Measurements from ENCODE around the gene JAKMIP1. TPM values are rescaled to one million over a fixed set of nuclear protein-coding genes. Genes with fewer than 3 reads are reported as not detected.

Gene JAKMIP1
- total and polyA plus RNA-seq, 2 donors (not counting 1 experiment from before 2014, with no cell fraction given), result 0.49 to 1.0 TPM

DNA sequence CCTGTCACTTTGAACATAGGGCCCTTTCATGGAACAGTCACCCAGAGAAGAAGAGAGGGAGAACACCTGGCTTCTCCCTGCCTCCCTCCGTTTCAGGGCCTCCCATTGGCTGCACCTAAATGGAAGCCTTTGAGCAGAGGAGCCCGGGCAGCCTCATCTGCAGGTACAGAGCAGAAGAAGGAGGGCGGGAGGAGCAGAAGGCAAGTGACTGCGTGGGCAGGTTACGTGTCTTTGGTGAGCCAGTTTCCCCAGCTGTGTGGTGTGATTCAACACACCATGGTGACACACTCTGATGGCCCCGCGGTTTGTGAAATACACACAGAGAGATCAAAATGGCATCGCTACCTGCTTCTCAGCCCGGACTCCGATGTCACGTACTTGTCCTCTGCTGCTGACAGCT, 182.5 kb downstream of the JAKMIP1 start:
- DNase-seq, result no peak
- Mint-ChIP-seq H3K27ac (no peak overlapping the region), H3K9me3 (ENCODE audit: insufficient read depth) (no peaks in the 10 kb centered on the region), H3K27me3 (peaks cover 13% of the 10 kb centered on the region), H3K4me1 (no peaks in the 10 kb centered on the region), H3K4me3 (no peak overlapping the region)
- 91% methylated on average over 11 of the region's 11 CpGs for WGBS (ENCODE audit: insufficient coverage)
- no peaks in the 10 kb centered on the region for H4K20me1 ChIP-seq (ENCODE audit: control insufficient read depth, insufficient read depth, low read length, poor library complexity, severe bottlenecking)
- H3K9me3 ChIP-seq (ENCODE audit: control extremely low read depth in 1 of 3, control insufficient read depth in 2 of 3, insufficient read depth in 1 of 3, low read length in 2 of 3), result peaks cover 0 to 9% (median 0%) of the 10 kb centered on the region in 3 donors
- H2AFZ ChIP-seq (ENCODE audit: insufficient read depth, low read depth, low read length, poor library complexity, severe bottlenecking), result no peak overlapping the region
- TF ChIP-seq, protein P1, sequence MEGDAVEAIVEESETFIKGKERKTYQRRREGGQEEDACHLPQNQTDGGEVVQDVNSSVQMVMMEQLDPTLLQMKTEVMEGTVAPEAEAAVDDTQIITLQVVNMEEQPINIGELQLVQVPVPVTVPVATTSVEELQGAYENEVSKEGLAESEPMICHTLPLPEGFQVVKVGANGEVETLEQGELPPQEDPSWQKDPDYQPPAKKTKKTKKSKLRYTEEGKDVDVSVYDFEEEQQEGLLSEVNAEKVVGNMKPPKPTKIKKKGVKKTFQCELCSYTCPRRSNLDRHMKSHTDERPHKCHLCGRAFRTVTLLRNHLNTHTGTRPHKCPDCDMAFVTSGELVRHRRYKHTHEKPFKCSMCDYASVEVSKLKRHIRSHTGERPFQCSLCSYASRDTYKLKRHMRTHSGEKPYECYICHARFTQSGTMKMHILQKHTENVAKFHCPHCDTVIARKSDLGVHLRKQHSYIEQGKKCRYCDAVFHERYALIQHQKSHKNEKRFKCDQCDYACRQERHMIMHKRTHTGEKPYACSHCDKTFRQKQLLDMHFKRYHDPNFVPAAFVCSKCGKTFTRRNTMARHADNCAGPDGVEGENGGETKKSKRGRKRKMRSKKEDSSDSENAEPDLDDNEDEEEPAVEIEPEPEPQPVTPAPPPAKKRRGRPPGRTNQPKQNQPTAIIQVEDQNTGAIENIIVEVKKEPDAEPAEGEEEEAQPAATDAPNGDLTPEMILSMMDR (IDR thresholded peaks at IDR 0.05), result no peak
- no peak for TF ChIP-seq EZH2 (IDR thresholded peaks at IDR 0.05; ENCODE audit: borderline replicate concordance, insufficient read depth, low read depth, low read length, poor library complexity, severe bottlenecking)
- ChIA-PET POLR2A (no interaction called here), CTCF (no interaction called here)
- no peak for ATAC-seq (ENCODE audit: low read depth)
- no peaks in the 10 kb centered on the region for H3K4me1 ChIP-seq (ENCODE audit: control insufficient read depth in 2 of 2, insufficient read depth in 2 of 2, low read length in 2 of 2)
- H3K4me2 ChIP-seq (replicated peaks; ENCODE audit: low read depth, low read length, poor library complexity, severe bottlenecking), result no peak overlapping the region
- intact Hi-C loops (cut with micrococcal nuclease), result no loop called here
- H3K9ac ChIP-seq (ENCODE audit: low read length), result no peak overlapping the region
- peaks cover 0 to 6% (median 0%) of the 10 kb centered on the region in 4 experiments for H3K27me3 ChIP-seq (replicated peaks in 1 of 4; ENCODE audit: control extremely low read depth in 1 of 4, control insufficient read depth in 3 of 4, insufficient read depth in 4 of 4, low read length in 3 of 4)
- no peak overlapping the region for H3K27ac ChIP-seq (ENCODE audit: low read length in 2 of 2)
- no peak overlapping the region for H3K4me3 ChIP-seq (ENCODE audit: control extremely low read depth in 1 of 5, extremely low read depth in 1 of 5, insufficient read depth in 1 of 5, low read depth in 2 of 5, low read length in 4 of 5)
- H3K79me2 ChIP-seq (ENCODE audit: control insufficient read depth, insufficient read depth, low read length), result no peaks in the 10 kb centered on the region
- no peaks in the 10 kb centered on the region for H3K36me3 ChIP-seq (replicated peaks in 1 of 2; ENCODE audit: control extremely low read depth in 1 of 2, control insufficient read depth in 1 of 2, extremely low read depth in 1 of 2, insufficient read depth in 2 of 2, low read length in 1 of 2)

- CTCF ChIA-PET, result no interaction called here
Observed at GRCh38 chr4:6017030-6017429, 183.3 kb downstream of the JAKMIP1 start.

More at GRCh38 chr4:6017030-6017429, 183.3 kb downstream of the JAKMIP1 start:
- intact Hi-C loops (cut with micrococcal nuclease), result no loop called here
- ATAC-seq (ENCODE audit: low read depth) (no peak), DNase-seq (no peak)
- Mint-ChIP-seq H3K9me3 (ENCODE audit: insufficient read depth) (no peaks in the 10 kb centered on the region), H3K4me3 (no peak overlapping the region), H3K27ac (no peak overlapping the region), H3K27me3 (peaks cover 13% of the 10 kb centered on the region), H3K4me1 (no peaks in the 10 kb centered on the region)
- peaks cover 0 to 2% (median 0%) of the 10 kb centered on the region in 3 donors for H3K9me3 ChIP-seq (ENCODE audit: control extremely low read depth in 1 of 3, control insufficient read depth in 2 of 3, insufficient read depth in 1 of 3, low read length in 2 of 3)
- no peak overlapping the region for H3K27ac ChIP-seq (ENCODE audit: low read length in 2 of 2)
- H3K79me2 ChIP-seq (ENCODE audit: control insufficient read depth, insufficient read depth, low read length), result no peaks in the 10 kb centered on the region
- TF ChIP-seq, protein P1 (IDR thresholded peaks at IDR 0.05), result no peak
- TF ChIP-seq EZH2 (IDR thresholded peaks at IDR 0.05; ENCODE audit: borderline replicate concordance, insufficient read depth, low read depth, low read length, poor library complexity, severe bottlenecking), result no peak
- H3K4me2 ChIP-seq (replicated peaks; ENCODE audit: low read depth, low read length, poor library complexity, severe bottlenecking), result no peak overlapping the region
- no peaks in the 10 kb centered on the region for H3K4me1 ChIP-seq (ENCODE audit: control insufficient read depth in 2 of 2, insufficient read depth in 2 of 2, low read length in 2 of 2)
- no peaks in the 10 kb centered on the region for H3K36me3 ChIP-seq (replicated peaks in 1 of 2; ENCODE audit: control extremely low read depth in 1 of 2, control insufficient read depth in 1 of 2, extremely low read depth in 1 of 2, insufficient read depth in 2 of 2, low read length in 1 of 2)
- no peaks in the 10 kb centered on the region for H4K20me1 ChIP-seq (ENCODE audit: control insufficient read depth, insufficient read depth, low read length, poor library complexity, severe bottlenecking)
- no peak overlapping the region for H2AFZ ChIP-seq (ENCODE audit: insufficient read depth, low read depth, low read length, poor library complexity, severe bottlenecking)
- no peak overlapping the region for H3K4me3 ChIP-seq (ENCODE audit: control extremely low read depth in 1 of 5, extremely low read depth in 1 of 5, insufficient read depth in 1 of 5, low read depth in 2 of 5, low read length in 4 of 5)
- H3K27me3 ChIP-seq (replicated peaks in 1 of 4; ENCODE audit: control extremely low read depth in 1 of 4, control insufficient read depth in 3 of 4, insufficient read depth in 4 of 4, low read length in 3 of 4), result peaks cover 0 to 6% (median 0%) of the 10 kb centered on the region in 4 experiments
- WGBS (ENCODE audit: insufficient coverage), result 79% methylated on average over 9 of the region's 10 CpGs
- no peak overlapping the region for H3K9ac ChIP-seq (ENCODE audit: low read length)
- POLR2A ChIA-PET, result no interaction called here
